Right atrium auricular region (tissue), 2 donors: Measurements from ENCODE around the gene GPR137. TPM values are rescaled to one million over a fixed set of nuclear protein-coding genes. Genes with fewer than 3 reads are reported as not detected.

Experiments
- DNase-seq: peaks from one replicate; pipeline ENCODE4 v3.0.0-alpha.2; 2019; ENCODE audit warnings: low spot score
- H3K27ac ChIP-seq, 2 donors: fragments of 200-600 bp; sonication (generic); 1 replicate in 1 of 2; 2 replicates in 1 of 2; pipeline ENCODE4 v1.5.1; 2016 to 2019
- H3K27me3 ChIP-seq, 2 donors: fragments of 200-600 bp; sonication (generic); one replicate each; pipeline versions ENCODE4 v1.5.1 to v1.6.0; 2017 to 2019
- H3K36me3 ChIP-seq: fragments of 200-600 bp; sonication (generic); one replicate; pipeline ENCODE4 v1.5.1; 2016
- H3K4me1 ChIP-seq, 2 donors: fragments of 200-600 bp; sonication (generic); one replicate each; pipeline versions ENCODE4 v1.5.1 to v1.6.0; 2017 to 2019
- H3K4me3 ChIP-seq, 2 donors: fragments of 200-600 bp; sonication (generic); 1 replicate in 1 of 2; 2 replicates in 1 of 2; pipeline ENCODE4 v1.5.1; 2017 to 2019; ENCODE audit warnings: mild to moderate bottlenecking in 1 of 2, moderate library complexity in 1 of 2
- H3K9me3 ChIP-seq, 2 donors: fragments of 200-600 bp; sonication (generic); one replicate each; pipeline ENCODE4 v1.5.1; 2019
- CTCF ChIP-seq, 2 donors: fragments of 200-600 bp; sonication (generic); IDR thresholded peaks; one replicate each; pipeline ENCODE4 v1.5.1; 2019; ENCODE audit warnings: antibody characterized with exemption in 2 of 2
- total RNA-seq, 2 donors: library from RNA; depleted of rRNA; stranded (reverse); fragments of >200 nt; gene quantifications; one replicate each; pipeline ENCODE4 v1.1.0, GENCODE V29; 2016

Gene GPR137
- total RNA-seq, 2 donors from 2014 or later = 22.1 to 23.5 TPM

- peaks cover 0 to 29% of the 10 kb centered on the region in 2 donors for H3K4me1 ChIP-seq
- no peaks in the 10 kb centered on the region for H3K27me3 ChIP-seq
- no peak overlapping the region for H3K4me3 ChIP-seq
- no peaks in the 10 kb centered on the region for H3K36me3 ChIP-seq
- no peaks in the 10 kb centered on the region for H3K9me3 ChIP-seq
- no peak overlapping the region for H3K27ac ChIP-seq
- TF ChIP-seq CTCF (IDR thresholded peaks at IDR 0.05) = no peak
- DNase-seq = no peak
Observed at GRCh38 chr11:64330888-64331287, 45.2 kb downstream of the GPR137 start.

- peak; percentile 78 for DNase-seq
- H3K27me3 ChIP-seq = no peaks in the 10 kb centered on the region
- H3K4me1 ChIP-seq = peaks cover 0 to 29% of the 10 kb centered on the region in 2 donors
- H3K27ac ChIP-seq = peak overlapping the region in 1 of 2 donors; percentile 4
- H3K36me3 ChIP-seq = no peaks in the 10 kb centered on the region
- peak in 1 of 2 donors; percentile 53 for TF ChIP-seq CTCF (IDR thresholded peaks at IDR 0.05)
- H3K9me3 ChIP-seq = no peaks in the 10 kb centered on the region
- no peak overlapping the region for H3K4me3 ChIP-seq
Observed at GRCh38 chr11:64331569-64332371, 46.1 kb downstream of the GPR137 start.

- no peak overlapping the region for H3K27ac ChIP-seq
- no peak for DNase-seq
- H3K9me3 ChIP-seq = no peaks in the 10 kb centered on the region
- H3K4me3 ChIP-seq = no peak overlapping the region
- H3K36me3 ChIP-seq = no peaks in the 10 kb centered on the region
- TF ChIP-seq CTCF (IDR thresholded peaks at IDR 0.05) = no peak
- H3K4me1 ChIP-seq = peaks cover 0 to 29% of the 10 kb centered on the region in 2 donors
- no peaks in the 10 kb centered on the region for H3K27me3 ChIP-seq
Observed at GRCh38 chr11:64333556-64333955, 47.9 kb downstream of the GPR137 start.

GRCh38 chr11:64334764-64335735 lies 49.4 kb downstream of the GPR137 start:
- Histone ChIP-seq H3K36me3 (no peaks in the 10 kb centered on the region), H3K27me3 (no peaks in the 10 kb centered on the region)

More at GRCh38 chr11:64334764-64335735, 49.4 kb downstream of the GPR137 start:
- no peak overlapping the region for H3K4me3 ChIP-seq
- DNase-seq = peak; percentile 74
- peaks cover 0 to 16% of the 10 kb centered on the region in 2 donors for H3K4me1 ChIP-seq
- peak overlapping the region in 1 of 2 donors; percentile 27 for H3K27ac ChIP-seq
- no peaks in the 10 kb centered on the region for H3K9me3 ChIP-seq
- TF ChIP-seq CTCF (IDR thresholded peaks at IDR 0.05) = no peak
